GM19193 (cell line): Measurements from ENCODE around the gene TIMP2.

ENCODE experiments used
- POLR2A ChIP-seq: IDR thresholded peaks from 4 replicates; pipeline ENCODE4 v1.6.1; 2011; ENCODE audit not compliant: insufficient read depth, insufficient read length; ENCODE audit errors: extremely low read depth

The TIMP2 gene

DNA sequence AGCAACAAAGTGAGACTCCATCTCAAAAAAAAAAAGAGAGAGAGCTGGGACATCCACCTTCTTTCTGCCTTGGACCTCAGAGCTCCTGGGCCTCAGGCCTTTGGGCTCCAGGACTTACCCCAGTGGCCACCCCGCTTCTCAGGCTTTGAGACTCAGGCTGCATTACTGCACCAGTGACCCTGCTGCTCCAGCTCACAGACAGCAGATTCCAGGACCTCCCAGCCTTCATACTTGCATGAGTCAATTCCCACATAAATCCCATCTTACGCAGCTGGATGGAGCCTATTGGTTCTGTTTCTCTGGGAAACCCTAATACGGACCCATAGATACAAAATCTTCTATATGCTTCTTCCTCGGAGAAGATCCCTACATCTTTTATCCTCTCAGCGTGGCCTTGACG, 20.1 kb downstream of the TIMP2 start:
- no peak for TF ChIP-seq POLR2A

DNA sequence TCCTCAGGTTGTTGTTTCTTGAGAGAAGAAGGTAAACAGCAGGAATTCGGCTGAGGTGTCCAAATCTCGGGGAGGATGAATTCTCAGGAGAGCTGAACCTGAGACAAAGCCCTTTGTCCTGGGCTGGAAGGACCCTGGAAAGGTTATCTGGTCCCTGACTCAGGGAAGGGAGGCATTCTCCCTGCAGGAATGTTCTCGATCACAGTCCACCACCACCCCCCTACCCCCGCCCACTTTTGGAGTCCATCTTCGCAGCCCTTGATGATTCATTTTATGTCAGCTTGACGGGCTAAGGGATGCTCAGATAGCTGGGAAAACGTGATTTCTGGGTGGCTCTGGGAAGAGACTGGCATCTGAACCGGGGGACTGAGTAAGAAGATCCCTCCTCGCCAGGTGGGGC, 20.8 kb downstream of the TIMP2 start:
- no peak for TF ChIP-seq POLR2A

DNA sequence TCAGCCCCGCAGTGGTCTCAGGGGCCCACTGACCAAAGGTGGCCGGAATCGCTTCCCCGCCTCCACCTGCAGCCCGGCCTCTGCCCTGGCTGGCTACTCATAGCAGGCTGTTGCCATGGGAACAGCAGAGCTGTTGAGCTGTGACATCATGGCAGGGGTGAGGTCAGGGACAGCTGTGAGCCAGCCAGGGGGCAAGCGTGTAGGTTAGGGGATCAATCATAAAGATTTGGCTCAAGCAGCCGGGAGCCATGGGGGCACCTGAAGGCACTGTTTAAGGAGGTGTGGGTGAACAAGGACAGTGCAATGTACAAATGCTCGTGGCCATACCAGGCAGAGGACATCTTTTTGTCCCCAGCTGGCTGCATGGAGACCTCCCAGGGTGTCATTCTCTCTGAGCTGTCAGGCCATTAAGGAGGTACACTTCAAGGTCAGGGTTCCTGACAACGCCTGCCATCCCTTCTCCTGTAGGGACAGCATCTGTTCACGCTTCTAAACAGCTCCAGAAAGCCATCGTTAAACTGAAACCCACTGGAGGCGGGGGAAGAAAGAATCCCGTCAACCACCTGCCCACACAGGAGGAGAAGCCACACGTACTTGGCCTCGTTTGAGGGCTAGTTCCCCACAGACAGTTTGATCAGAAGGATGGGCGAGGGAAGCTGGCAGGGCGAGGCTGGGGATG, 21.9 kb downstream of the TIMP2 start, which contains the start of gene CEP295NL:
TSS of gene CEP295NL (minus strand) at position 101 of the 679 bp plus-strand sequence. CDS start 1,373 bp downstream, outside the sequence.
- no peak for TF ChIP-seq POLR2A

DNA sequence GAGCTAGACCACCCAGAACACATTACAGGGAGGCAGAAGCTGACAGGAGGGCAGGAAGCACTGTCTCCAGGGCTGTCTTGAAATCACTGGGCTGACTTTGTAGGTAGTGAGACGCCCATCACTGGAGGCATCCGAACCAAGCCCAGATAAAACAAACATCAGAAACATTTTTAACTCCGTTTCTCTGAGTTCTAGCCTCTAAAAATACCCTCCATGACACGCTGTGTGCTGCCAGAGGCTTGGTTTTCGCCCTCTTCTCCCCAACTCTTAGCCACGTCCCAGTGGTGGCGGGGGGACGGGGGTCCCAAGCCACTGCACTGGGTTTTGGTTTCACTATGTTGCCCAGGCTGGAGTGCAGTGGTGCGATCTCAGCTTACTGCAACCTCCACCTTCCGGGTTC, 23.4 kb downstream of the TIMP2 start:
- no peak for TF ChIP-seq POLR2A

DNA sequence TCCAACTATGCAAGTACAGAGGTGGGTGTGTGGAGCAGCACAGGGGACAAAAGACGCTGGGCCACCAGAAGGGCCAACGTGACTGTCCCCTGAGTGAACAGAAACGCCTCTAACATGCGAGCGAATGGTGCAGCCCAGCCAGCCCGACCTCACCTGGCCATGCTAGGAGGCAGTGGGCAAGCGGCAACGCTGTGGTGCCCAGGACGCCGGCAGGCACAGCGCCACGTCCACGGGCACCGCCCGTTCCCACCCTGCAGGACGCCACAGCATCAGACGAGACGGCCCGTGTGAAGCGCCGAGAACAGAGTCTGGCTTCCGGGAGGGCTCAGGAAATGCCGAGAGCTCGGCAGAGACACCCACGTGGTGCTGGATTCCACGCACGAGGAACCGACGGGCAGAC, 24.4 kb downstream of the TIMP2 start:
- no peak for TF ChIP-seq POLR2A

DNA sequence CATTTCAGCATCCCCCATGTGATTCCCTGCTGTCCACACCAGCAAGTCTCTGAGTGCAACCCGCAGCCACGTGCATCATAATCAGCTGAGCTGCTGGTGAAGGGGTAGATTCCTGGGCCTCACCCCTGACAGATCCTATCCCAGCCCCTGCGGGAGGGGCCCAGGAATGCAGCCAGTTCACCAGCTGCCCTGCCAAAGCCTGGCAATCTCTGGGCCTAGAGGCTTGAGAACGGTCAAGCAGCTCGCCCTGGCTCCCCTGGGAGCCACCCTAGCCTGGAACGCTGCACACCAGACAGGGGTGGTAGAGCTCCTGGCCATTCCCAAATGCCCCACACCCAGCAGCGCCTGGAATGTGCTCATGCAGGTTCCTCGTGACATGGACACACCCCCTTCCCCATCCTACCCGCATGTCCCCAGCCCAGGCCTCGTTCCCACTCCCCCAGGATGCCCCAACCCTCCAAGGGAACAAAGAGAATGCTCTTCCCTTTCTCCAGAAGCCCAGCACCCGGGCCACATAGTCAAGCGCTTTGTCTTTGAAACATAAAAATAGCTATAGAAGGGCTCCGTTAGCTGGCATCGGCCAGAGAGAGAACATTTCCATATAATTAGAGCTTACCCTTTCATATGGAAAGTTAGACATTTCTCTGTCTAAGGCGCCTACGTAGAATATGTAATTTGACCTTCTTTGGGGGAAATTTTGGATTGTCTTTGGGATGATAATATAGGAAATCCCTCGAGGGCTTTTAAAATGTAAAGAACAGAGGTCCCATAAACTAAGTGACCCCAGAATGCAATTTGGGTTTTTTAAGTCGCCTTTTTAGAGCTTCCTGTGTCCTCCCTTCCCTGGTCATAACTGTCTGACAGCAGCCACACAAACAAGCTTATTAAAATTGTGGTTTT, 25.6 kb downstream of the TIMP2 start:
- no peak for TF ChIP-seq POLR2A

DNA sequence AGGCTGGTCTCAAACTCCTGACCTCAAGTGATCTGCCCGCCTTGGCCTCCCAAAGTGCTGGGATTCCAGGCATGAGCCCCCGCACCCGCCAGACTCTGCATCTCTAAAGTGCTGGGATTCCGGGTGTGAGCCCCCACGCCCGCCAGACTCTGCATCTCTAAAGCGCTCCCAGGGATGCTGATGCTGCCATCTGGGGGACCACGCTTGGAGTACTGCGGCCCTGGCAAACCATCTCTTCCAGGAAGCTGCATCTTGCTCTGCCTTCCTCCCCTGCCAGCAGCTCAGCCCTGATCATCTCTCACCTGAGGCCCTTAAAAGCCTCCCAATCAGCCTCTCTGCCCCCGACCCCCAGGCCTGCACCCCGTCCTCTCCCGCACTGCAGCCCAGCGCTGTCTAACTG, 26.2 kb downstream of the TIMP2 start:
- TF ChIP-seq POLR2A, result no peak

DNA sequence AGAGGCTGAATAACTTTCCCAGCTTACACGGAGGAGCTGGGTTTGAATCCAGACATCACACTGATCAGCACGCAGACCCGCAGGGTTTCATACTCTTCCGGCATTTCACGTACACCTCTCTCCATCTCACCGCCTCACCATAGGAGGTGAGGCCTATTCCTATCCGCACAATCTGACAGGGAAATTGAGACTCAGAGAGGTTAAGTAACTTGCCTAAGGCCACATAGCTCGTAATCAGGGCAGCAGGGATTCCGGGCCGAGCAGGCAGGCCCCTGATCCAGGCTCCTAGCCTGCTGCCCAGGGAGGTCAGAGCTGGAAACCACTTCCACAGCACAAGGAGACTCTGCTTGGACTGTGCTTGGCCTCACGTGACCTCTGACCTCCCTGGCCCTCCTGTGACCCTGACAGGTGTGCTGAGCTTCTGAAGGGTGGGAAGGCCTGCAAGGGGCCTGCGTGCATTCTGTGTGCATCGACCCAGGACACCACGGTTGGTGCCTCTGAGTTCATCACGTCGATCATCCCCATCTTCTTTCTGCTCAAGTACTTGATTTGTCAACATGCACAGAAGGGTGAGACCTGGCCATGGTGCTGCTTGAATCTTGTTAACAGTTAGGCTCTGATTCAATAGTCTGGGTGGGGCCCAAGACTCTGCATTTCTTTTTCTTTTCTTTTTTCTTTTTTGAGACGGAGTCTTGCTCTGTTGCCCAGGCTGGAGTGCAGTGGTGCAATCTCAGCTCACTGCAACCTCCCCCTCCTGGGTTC, 26.9 kb downstream of the TIMP2 start:
- TF ChIP-seq POLR2A, result no peak

DNA sequence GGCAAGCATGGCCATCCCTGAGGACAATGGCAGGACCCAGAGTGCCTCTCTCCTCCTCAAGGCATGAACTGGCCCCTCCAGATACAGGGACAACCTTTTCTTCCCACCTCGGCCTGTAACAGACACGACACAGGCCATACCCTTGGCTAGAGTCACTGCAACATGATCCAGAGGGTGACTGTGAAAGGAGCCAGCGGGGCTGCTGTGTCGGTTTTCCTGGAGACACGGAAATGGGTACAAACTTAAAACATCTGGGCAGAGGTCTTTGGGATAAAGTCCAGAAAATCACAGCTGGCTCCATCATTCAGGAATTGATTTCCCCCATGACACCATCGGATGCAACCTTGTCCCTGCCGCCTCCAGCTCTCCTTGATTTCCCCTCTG, 27.5 kb downstream of the TIMP2 start:
- TF ChIP-seq POLR2A, result no peak

DNA sequence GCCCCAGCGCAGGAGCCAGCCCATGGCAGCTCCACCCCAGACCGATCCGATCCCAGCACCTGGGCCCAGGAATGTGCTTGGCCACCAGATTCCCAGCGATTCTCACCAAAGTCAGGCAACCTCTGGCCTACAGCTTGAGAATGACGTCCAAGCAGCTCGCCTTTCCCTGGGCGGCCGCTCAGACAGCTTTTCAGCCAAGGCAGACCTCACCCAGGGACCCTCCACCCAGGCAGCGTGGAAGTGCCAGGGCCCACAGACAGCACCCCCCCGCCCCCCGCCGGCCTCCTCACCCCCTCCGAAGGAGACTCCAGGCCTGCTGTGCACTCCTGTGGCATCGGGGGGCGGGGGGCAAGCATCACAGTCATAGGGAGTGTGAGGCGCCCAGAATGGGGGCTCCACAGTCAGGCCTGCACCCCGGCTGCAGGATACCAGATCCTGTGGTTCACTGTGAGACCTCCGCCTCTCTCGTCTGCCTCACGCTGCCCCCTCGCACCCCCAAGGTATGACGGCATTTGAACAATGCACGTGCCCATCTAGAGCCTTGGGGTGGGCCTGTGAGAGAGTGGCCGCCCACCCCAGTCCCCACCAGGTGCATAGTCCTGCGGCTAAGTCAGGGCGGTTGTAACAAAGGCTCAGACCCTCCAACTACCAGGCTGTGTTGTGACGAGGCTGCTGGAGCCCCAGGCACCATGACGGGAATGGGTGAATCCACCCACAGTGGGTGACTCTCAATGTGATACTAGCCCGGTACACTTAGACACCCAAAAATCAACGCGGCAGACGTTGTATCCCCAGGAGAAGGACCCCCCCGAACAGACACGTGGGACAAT, 28.1 kb downstream of the TIMP2 start:
- TF ChIP-seq POLR2A, result no peak

DNA sequence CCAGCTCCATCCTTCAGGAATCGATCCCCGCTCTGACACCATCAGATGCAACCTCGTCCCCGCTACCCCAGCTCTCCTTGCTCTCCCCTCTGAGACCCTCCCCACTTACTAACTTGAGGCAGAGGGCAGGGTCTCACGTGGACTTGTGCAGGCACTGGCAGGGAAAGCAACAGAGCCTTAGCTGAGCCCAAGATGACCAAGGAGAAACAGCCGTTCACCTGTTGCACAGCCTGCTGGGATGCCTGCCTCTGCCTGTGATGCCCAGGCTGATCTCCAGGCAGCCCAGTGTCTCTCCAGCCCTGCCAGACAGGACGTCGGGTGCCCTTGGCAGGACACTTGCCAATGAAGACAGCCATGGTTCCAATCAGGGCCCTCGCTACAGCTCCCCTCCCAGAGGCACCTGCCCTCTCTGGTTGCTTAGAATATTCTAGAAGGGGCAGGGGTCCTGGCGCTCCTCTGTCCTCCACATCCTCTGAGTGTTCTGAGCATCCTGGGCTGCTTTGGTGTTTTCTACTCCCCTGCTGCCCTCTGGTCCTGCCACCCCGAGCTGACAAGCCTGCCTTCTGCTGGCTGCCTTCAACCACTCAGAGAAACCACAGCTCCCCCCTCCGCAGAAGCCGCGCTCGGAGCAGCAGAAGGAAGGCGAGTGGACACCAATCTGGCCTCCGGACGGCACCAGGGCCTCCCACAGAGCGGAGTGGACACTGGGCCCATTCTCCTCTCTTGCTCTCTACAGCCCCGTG, 28.9 kb downstream of the TIMP2 start:
- TF ChIP-seq POLR2A, result no peak

DNA sequence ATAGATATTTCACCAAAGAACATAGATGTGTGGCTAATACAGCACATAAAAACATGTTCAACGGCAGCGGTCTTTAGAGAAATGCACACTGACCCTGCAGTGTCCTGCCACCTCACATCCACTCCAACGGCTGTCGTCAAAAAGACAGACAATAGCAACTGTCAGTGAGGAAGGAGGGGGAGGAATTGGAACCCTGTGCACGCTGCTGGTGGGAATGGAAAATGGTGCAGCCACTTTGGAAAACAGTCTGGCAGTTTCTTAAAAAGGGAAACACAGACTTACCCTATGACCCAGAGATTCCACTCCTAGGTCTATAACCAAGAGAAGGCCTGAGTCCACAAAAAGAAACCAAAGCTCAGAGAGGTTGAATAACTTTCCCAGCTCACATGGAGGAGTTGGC, 29.9 kb downstream of the TIMP2 start:
- no peak for TF ChIP-seq POLR2A

DNA sequence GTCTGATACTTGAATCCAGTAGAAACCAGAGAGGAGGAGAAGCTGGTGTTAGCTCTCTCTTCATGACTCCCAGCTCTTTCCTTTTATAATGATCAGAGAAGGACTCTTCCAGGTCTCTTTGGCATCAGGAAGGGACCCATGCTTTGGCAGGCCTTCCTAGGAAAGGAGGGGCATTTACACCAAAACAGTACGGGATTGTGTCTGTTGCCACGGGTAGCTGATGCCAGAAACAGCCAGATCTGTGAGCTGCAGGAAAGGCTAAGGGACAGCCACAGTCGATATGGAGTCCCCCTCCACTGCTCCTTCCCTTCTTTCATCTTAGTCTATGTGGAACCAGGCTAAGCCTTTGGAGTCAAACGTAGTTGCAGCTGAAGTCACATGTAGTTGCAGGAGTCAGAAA, 31.5 kb downstream of the TIMP2 start:
- TF ChIP-seq POLR2A, result no peak

DNA sequence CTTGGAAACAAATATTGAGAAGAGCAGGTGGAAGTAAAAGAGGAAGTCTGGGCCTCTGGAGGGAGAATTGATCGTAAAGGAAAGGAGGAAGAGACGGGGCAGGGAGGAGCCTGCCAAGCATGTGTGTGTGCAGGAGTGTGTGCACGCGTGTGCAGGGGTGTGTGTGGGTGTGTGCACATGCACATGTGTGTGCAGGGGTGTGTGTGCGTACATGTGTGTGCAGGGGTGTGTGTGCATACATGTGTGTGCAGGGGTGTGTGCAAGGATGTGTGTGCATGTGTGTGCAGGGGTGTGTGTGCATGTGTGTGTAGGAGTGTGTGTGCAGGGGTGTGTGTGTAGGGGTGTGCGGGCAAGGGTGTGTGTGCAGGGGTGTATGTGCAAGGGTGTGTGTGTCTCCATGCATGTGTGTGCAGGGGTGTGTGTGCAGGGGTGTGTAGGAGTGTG, 32.2 kb downstream of the TIMP2 start:
- no peak for TF ChIP-seq POLR2A
